Neural cell (in vitro differentiated cells): Measurements from ENCODE around the gene EMC10.

Source experiments
- EP300 ChIP-seq: fragments of 450-650 bp; conservative IDR thresholded peaks from 2 replicates; pipeline ENCODE4 v1.6.1; 2014; ENCODE audit warnings: antibody characterized with exemption, mild to moderate bottlenecking, moderate library complexity; ENCODE audit not compliant: poor library complexity, severe bottlenecking
- TF ChIP-seq, protein P1 (sequence below): IDR thresholded peaks from 2 replicates; pipeline ENCODE4 v1.6.1; 2012; ENCODE audit warnings: borderline replicate concordance
- TF ChIP-seq, protein P2 (sequence below): fragments of 450-650 bp; IDR thresholded peaks from 2 replicates; pipeline ENCODE4 v1.5.1; 2014; ENCODE audit warnings: antibody characterized with exemption, mild to moderate bottlenecking, moderate library complexity; ENCODE audit not compliant: poor library complexity, severe bottlenecking

GRCh38 chr19:50512112-50512998 is 36.0 kb downstream of the EMC10 start:
- TF ChIP-seq EP300: no peak
- TF ChIP-seq, protein P1, sequence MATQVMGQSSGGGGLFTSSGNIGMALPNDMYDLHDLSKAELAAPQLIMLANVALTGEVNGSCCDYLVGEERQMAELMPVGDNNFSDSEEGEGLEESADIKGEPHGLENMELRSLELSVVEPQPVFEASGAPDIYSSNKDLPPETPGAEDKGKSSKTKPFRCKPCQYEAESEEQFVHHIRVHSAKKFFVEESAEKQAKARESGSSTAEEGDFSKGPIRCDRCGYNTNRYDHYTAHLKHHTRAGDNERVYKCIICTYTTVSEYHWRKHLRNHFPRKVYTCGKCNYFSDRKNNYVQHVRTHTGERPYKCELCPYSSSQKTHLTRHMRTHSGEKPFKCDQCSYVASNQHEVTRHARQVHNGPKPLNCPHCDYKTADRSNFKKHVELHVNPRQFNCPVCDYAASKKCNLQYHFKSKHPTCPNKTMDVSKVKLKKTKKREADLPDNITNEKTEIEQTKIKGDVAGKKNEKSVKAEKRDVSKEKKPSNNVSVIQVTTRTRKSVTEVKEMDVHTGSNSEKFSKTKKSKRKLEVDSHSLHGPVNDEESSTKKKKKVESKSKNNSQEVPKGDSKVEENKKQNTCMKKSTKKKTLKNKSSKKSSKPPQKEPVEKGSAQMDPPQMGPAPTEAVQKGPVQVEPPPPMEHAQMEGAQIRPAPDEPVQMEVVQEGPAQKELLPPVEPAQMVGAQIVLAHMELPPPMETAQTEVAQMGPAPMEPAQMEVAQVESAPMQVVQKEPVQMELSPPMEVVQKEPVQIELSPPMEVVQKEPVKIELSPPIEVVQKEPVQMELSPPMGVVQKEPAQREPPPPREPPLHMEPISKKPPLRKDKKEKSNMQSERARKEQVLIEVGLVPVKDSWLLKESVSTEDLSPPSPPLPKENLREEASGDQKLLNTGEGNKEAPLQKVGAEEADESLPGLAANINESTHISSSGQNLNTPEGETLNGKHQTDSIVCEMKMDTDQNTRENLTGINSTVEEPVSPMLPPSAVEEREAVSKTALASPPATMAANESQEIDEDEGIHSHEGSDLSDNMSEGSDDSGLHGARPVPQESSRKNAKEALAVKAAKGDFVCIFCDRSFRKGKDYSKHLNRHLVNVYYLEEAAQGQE: no peak
- TF ChIP-seq, protein P2, sequence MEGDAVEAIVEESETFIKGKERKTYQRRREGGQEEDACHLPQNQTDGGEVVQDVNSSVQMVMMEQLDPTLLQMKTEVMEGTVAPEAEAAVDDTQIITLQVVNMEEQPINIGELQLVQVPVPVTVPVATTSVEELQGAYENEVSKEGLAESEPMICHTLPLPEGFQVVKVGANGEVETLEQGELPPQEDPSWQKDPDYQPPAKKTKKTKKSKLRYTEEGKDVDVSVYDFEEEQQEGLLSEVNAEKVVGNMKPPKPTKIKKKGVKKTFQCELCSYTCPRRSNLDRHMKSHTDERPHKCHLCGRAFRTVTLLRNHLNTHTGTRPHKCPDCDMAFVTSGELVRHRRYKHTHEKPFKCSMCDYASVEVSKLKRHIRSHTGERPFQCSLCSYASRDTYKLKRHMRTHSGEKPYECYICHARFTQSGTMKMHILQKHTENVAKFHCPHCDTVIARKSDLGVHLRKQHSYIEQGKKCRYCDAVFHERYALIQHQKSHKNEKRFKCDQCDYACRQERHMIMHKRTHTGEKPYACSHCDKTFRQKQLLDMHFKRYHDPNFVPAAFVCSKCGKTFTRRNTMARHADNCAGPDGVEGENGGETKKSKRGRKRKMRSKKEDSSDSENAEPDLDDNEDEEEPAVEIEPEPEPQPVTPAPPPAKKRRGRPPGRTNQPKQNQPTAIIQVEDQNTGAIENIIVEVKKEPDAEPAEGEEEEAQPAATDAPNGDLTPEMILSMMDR: no peak
